MM.1S (cell line): ENCODE data around the gene ZNF470.

ENCODE experiments used
- CTCF ChIP-seq: fragments of 300-600 bp; sonication (generic); IDR thresholded peaks from 2 replicates; pipeline ENCODE4 v1.5.1; 2016; ENCODE audit warnings: antibody characterized with exemption, low read length, mixed read lengths
- EZH2phosphoT487 ChIP-seq: fragments of 300-600 bp; sonication (generic); IDR thresholded peaks from 2 replicates; pipeline ENCODE4 v1.6.1; 2018; ENCODE audit warnings: antibody characterized with exemption, low read length

- TF ChIP-seq CTCF (no peak), EZH2phosphoT487 (no peak)
Measured at GRCh38 chr19:56623006-56623405, 55.7 kb downstream of the ZNF470 start.
